ENCODE results near the gene JPH3. TPM values are rescaled to one million over a fixed set of nuclear protein-coding genes. Genes with fewer than 3 reads are reported as not detected.

JPH3 gene
- total and polyA plus RNA-seq, 3 experiments from 2014 or later, result not detected

DNA sequence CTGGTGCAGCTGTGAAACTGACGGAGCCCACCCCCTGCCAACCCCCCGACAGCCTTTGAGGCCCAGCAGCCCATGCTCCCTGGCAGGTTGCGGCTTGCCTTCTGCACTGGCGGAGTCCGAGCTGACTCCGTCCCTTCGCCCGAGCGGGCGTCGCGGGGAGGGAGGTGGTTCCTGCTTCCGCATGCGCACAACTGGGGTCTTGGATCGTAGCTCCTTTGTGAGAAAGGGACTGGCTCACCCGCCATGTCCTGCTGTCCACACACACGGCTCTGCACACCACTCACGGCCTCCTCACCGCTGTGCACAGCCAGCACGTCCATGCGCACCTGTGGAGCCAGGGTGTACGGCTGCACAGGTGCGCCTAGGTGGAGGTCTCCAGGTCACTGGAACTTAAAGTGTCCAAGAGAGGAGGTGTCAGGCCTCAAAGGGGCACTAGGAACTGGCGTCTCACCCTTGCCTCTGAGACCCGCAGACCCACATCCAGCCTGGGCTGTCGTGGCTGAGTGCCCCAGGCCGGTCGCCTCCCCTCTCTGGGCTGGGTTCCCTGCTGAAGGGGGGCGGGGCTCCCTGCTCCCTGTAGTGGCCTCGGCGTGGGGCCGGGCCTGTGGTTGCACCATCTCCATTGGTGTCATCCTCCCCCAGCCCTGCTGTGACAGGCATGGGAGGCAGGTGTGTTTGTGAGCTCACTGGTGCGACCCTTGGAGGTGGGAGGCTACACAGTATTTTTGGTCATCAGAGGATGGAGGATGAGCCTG is 45.3 kb downstream of the JPH3 start:
- Histone ChIP-seq H3K4me3 (ENCODE audit: low read length) (no peak overlapping the region), H3K27me3 (ENCODE audit: insufficient read depth, low read length, poor library complexity, severe bottlenecking) (no peaks in the 10 kb centered on the region), H3K4me1 (ENCODE audit: insufficient read depth, low read length) (no peaks in the 10 kb centered on the region), H3K27ac (ENCODE audit: low read depth, low read length) (no peak overlapping the region), H3K9me3 (ENCODE audit: low read length) (no peaks in the 10 kb centered on the region), H3K36me3 (ENCODE audit: insufficient read depth, low read length) (no peaks in the 10 kb centered on the region)
- POLR2A ChIA-PET, result no interaction called here
- H3K9me3 Mint-ChIP-seq, result no peaks in the 10 kb centered on the region
- no peaks in the 10 kb centered on the region for H3K4me1 Mint-ChIP-seq
- CTCF ChIA-PET, result interaction anchor here (0.8 to 1.4 kb wide), 2 partner anchors 11 to 12 kb away, joined by 3 to 5 read pairs; no protein-coding TSS in a partner anchor
- no peak overlapping the region for H3K4me3 Mint-ChIP-seq
- peaks cover 6 to 26% of the 10 kb centered on the region in 2 donors for H3K27me3 Mint-ChIP-seq
- no peak overlapping the region for H3K27ac Mint-ChIP-seq
- DNase-seq, result no peak
- H3K36me3 Mint-ChIP-seq, result no peaks in the 10 kb centered on the region

- no peaks in the 10 kb centered on the region for H3K4me1 Mint-ChIP-seq
- Histone ChIP-seq H3K4me3 (ENCODE audit: low read length) (no peak overlapping the region), H3K27ac (ENCODE audit: low read depth, low read length) (no peak overlapping the region), H3K36me3 (ENCODE audit: insufficient read depth, low read length) (no peaks in the 10 kb centered on the region), H3K9me3 (ENCODE audit: low read length) (no peaks in the 10 kb centered on the region), H3K4me1 (ENCODE audit: insufficient read depth, low read length) (no peaks in the 10 kb centered on the region), H3K27me3 (ENCODE audit: insufficient read depth, low read length, poor library complexity, severe bottlenecking) (no peaks in the 10 kb centered on the region)
- no peak overlapping the region for H3K27ac Mint-ChIP-seq
- H3K9me3 Mint-ChIP-seq, result no peaks in the 10 kb centered on the region
- H3K27me3 Mint-ChIP-seq, result peaks cover 4 to 26% of the 10 kb centered on the region in 2 donors
- no peaks in the 10 kb centered on the region for H3K36me3 Mint-ChIP-seq
- no peak for DNase-seq
- no peak overlapping the region for H3K4me3 Mint-ChIP-seq
- POLR2A ChIA-PET, result no interaction called here
- CTCF ChIA-PET, result interaction anchor here (0.8 kb wide), 1 partner anchor 13 kb away, joined by 3 read pairs; no protein-coding TSS in a partner anchor
Observed at GRCh38 chr16:87648236-87648635, 45.9 kb downstream of the JPH3 start.

DNA sequence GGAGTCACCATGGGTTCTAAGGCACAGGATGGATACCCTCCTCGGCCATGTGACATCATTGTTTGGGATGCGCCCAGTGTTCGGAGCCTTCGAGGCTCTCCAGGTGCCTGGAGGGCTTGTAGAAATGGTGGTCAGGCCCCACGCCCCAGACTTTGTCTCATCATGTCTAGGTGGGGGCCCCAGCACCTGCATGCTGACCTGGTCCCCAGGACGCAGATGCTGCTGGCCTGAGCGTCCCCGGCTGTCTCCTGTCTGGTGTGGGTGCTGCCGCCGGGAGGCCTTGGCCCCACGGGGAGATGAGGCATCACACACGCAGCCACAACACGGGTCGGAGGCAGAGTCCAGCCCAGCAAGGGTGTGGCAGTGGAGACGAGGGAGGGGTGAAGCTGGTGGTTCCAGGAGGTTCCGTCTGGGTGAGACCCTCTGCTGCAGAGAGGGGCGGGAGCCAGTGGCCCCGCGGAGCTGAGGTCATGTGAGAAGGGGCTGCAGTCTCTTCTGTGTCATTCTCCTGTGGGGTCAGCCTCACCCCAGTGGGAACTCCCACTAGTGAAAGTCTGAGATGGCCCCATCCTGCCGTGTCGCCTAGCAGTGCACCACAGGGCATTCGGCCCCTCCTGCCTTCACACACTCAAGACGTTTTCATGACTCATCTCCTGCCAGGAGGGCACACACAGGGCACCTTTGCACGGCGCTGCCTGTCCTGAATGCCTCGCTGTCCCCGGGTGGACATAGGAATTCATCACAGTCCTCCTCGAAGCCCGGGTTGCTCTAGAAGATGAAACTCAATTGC is 46.6 kb downstream of the JPH3 start:
- H3K27ac ChIP-seq (ENCODE audit: low read depth, low read length), result no peak overlapping the region
- no peaks in the 10 kb centered on the region for H3K36me3 ChIP-seq (ENCODE audit: insufficient read depth, low read length)
- Mint-ChIP-seq H3K9me3 (no peaks in the 10 kb centered on the region), H3K4me1 (no peaks in the 10 kb centered on the region), H3K4me3 (no peak overlapping the region), H3K27ac (no peak overlapping the region), H3K27me3 (peaks cover 4 to 26% of the 10 kb centered on the region in 2 donors), H3K36me3 (no peaks in the 10 kb centered on the region)
- ChIA-PET CTCF (interaction anchor here (0.8 kb wide), 1 partner anchor 14 kb away, joined by 3 read pairs; no protein-coding TSS in a partner anchor), POLR2A (no interaction called here)
- H3K9me3 ChIP-seq (ENCODE audit: low read length), result no peaks in the 10 kb centered on the region
- H3K4me3 ChIP-seq (ENCODE audit: low read length), result no peak overlapping the region
- no peak for DNase-seq
- H3K4me1 ChIP-seq (ENCODE audit: insufficient read depth, low read length), result no peaks in the 10 kb centered on the region
- no peaks in the 10 kb centered on the region for H3K27me3 ChIP-seq (ENCODE audit: insufficient read depth, low read length, poor library complexity, severe bottlenecking)

DNA sequence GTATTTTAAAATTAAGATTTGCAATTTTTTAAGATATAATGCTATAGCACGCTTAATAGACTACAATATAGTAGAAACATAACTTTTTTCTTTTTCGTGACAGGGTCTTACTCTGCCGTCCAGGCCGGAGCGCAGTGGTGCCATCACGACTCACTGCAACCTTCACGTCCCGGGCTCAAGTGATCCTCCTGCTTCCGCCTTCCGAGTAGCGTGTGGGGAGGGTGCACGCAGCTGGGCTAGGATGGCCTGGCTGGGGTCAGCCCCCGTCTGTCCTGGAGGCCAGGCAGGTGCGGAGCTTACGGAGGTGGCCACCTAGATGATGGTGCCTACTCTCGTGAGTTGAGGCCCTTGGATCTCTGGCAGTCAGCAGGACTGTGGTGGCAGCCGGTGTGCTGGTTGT is 50.1 kb downstream of the JPH3 start:
- Mint-ChIP-seq H3K27me3 (peaks cover 4 to 17% of the 10 kb centered on the region in 2 donors), H3K4me3 (no peak overlapping the region), H3K4me1 (no peaks in the 10 kb centered on the region), H3K36me3 (no peaks in the 10 kb centered on the region), H3K27ac (no peak overlapping the region), H3K9me3 (no peaks in the 10 kb centered on the region)
- Histone ChIP-seq H3K4me3 (ENCODE audit: low read length) (no peak overlapping the region), H3K27me3 (ENCODE audit: insufficient read depth, low read length, poor library complexity, severe bottlenecking) (no peaks in the 10 kb centered on the region), H3K36me3 (ENCODE audit: insufficient read depth, low read length) (no peaks in the 10 kb centered on the region), H3K27ac (ENCODE audit: low read depth, low read length) (no peak overlapping the region), H3K4me1 (ENCODE audit: insufficient read depth, low read length) (no peaks in the 10 kb centered on the region), H3K9me3 (ENCODE audit: low read length) (no peaks in the 10 kb centered on the region)
- CTCF ChIA-PET, result interaction anchor here (0.9 kb wide), 1 partner anchor 16 kb away, joined by 3 read pairs; no protein-coding TSS in a partner anchor
- DNase-seq, result no peak
- POLR2A ChIA-PET, result no interaction called here

DNA sequence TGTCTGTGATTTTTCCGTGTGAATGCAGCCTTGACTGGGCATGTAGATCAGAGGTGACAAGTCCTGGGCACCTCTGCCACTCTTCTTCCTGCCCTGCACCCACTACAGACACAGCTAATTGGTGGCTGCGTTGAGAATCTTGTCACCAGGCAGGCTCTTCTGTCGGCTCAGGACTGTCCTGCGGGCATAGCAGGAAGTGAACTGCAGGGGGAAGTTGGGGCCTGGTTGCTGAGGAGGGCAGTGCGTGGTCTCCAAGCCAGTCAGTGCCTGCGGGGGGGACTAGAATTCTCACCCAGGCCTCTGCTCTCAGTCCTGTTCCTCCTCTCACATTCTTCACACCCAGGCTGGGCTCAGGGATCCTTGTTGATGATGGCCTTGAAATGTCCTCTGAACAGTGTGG is 50.5 kb downstream of the JPH3 start:
- Mint-ChIP-seq H3K4me1 (no peaks in the 10 kb centered on the region), H3K36me3 (no peaks in the 10 kb centered on the region), H3K9me3 (no peaks in the 10 kb centered on the region), H3K27ac (no peak overlapping the region), H3K4me3 (no peak overlapping the region), H3K27me3 (peaks cover 7 to 17% of the 10 kb centered on the region in 2 donors)
- Histone ChIP-seq H3K27ac (ENCODE audit: low read depth, low read length) (no peak overlapping the region), H3K9me3 (ENCODE audit: low read length) (no peaks in the 10 kb centered on the region), H3K36me3 (ENCODE audit: insufficient read depth, low read length) (no peaks in the 10 kb centered on the region), H3K4me1 (ENCODE audit: insufficient read depth, low read length) (no peaks in the 10 kb centered on the region), H3K27me3 (ENCODE audit: insufficient read depth, low read length, poor library complexity, severe bottlenecking) (no peaks in the 10 kb centered on the region), H3K4me3 (ENCODE audit: low read length) (no peak overlapping the region)
- POLR2A ChIA-PET, result no interaction called here
- no peak for DNase-seq
- CTCF ChIA-PET, result interaction anchor here (0.9 kb wide), 1 partner anchor 17 kb away, joined by 3 read pairs; no protein-coding TSS in a partner anchor

- H3K4me3 ChIP-seq (ENCODE audit: low read length), result no peak overlapping the region
- H3K4me3 Mint-ChIP-seq, result no peak overlapping the region
- no peaks in the 10 kb centered on the region for H3K9me3 Mint-ChIP-seq
- no peaks in the 10 kb centered on the region for H3K36me3 Mint-ChIP-seq
- H3K36me3 ChIP-seq (ENCODE audit: insufficient read depth, low read length), result no peaks in the 10 kb centered on the region
- no peak overlapping the region for H3K27ac ChIP-seq (ENCODE audit: low read depth, low read length)
- H3K27ac Mint-ChIP-seq, result no peak overlapping the region
- H3K9me3 ChIP-seq (ENCODE audit: low read length), result no peaks in the 10 kb centered on the region
- H3K4me1 ChIP-seq (ENCODE audit: insufficient read depth, low read length), result no peaks in the 10 kb centered on the region
- ChIA-PET CTCF (interaction anchor here (0.9 kb wide), 1 partner anchor 17 kb away, joined by 3 read pairs; no protein-coding TSS in a partner anchor), POLR2A (no interaction called here)
- no peaks in the 10 kb centered on the region for H3K27me3 ChIP-seq (ENCODE audit: insufficient read depth, low read length, poor library complexity, severe bottlenecking)
- H3K4me1 Mint-ChIP-seq, result no peaks in the 10 kb centered on the region
- peaks cover 7 to 13% of the 10 kb centered on the region in 2 donors for H3K27me3 Mint-ChIP-seq
- no peak for DNase-seq
Observed at GRCh38 chr16:87653234-87653633, 50.9 kb downstream of the JPH3 start.

GRCh38 chr16:87654826-87655225 is 52.5 kb downstream of the JPH3 start:
- H3K4me3 ChIP-seq (ENCODE audit: low read length), result no peak overlapping the region
- H3K4me1 ChIP-seq (ENCODE audit: insufficient read depth, low read length), result no peaks in the 10 kb centered on the region
- H3K27me3 ChIP-seq (ENCODE audit: insufficient read depth, low read length, poor library complexity, severe bottlenecking), result no peaks in the 10 kb centered on the region
- Mint-ChIP-seq H3K9me3 (no peaks in the 10 kb centered on the region), H3K4me1 (no peaks in the 10 kb centered on the region), H3K36me3 (no peaks in the 10 kb centered on the region), H3K27ac (no peak overlapping the region), H3K27me3 (peaks cover 7 to 8% of the 10 kb centered on the region in 2 donors), H3K4me3 (no peak overlapping the region)
- H3K27ac ChIP-seq (ENCODE audit: low read depth, low read length), result no peak overlapping the region
- H3K36me3 ChIP-seq (ENCODE audit: insufficient read depth, low read length), result no peaks in the 10 kb centered on the region
- no peaks in the 10 kb centered on the region for H3K9me3 ChIP-seq (ENCODE audit: low read length)
- DNase-seq, result no peak
- ChIA-PET POLR2A (no interaction called here), CTCF (no interaction called here)

DNA sequence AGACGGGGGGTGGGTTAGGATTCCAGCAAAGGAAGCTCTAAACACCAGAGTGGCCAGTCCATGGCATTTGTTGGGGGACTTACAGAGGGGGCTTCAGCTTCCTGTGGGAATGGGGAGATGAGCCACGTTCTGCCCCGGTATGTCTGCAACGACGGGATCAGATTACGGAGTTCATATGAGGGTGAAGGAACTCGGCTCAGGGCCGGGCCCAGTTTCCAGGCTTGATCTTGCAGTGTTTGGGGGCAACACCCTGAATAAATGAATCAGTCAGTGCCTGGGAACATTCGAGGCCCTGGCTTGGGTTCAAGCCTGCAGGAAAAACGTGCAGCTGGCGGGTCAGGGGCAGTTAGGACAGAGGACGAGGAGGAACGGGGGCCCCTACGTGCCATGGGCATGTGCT is 54.0 kb downstream of the JPH3 start:
- CTCF ChIA-PET, result interaction anchor here (0.7 kb wide), 1 partner anchor 20 kb away, joined by 3 read pairs; no protein-coding TSS in a partner anchor
- Mint-ChIP-seq H3K4me1 (no peaks in the 10 kb centered on the region), H3K4me3 (no peak overlapping the region), H3K9me3 (no peaks in the 10 kb centered on the region), H3K27ac (no peak overlapping the region), H3K27me3 (peaks cover 6 to 10% of the 10 kb centered on the region in 2 donors), H3K36me3 (no peaks in the 10 kb centered on the region)
- no peaks in the 10 kb centered on the region for H3K9me3 ChIP-seq (ENCODE audit: low read length)
- no peak overlapping the region for H3K4me3 ChIP-seq (ENCODE audit: low read length)
- no peaks in the 10 kb centered on the region for H3K36me3 ChIP-seq (ENCODE audit: insufficient read depth, low read length)
- POLR2A ChIA-PET, result no interaction called here
- DNase-seq, result no peak
- H3K4me1 ChIP-seq (ENCODE audit: insufficient read depth, low read length), result no peaks in the 10 kb centered on the region
- no peaks in the 10 kb centered on the region for H3K27me3 ChIP-seq (ENCODE audit: insufficient read depth, low read length, poor library complexity, severe bottlenecking)
- no peak overlapping the region for H3K27ac ChIP-seq (ENCODE audit: low read depth, low read length)
